WTC11 (cell line): Measurements from ENCODE around the gene LCORL. TPM values are rescaled to one million over a fixed set of nuclear protein-coding genes. Genes with fewer than 3 reads are reported as not detected.

ENCODE experiments used
- ATAC-seq: fragments of 200-7000 bp; cut with Tn5 transposase; 2 replicates; pipeline ENCODE4 v1.10.0; 2021; ENCODE audit warnings: mild to moderate bottlenecking, moderate library complexity
- CTCF ChIA-PET: fragments of 300-600 bp; sonication (Branson Sonifier 250); formaldehyde crosslinking; loops from one replicate; lab custom pipeline; 2021; ENCODE audit warnings: antibody characterized with exemption; lab: Charles Lee
- POLR2A ChIA-PET: fragments of 350-600 bp; sonication (Branson Sonifier 250); formaldehyde crosslinking; loops from one replicate; lab custom pipeline; 2021; ENCODE audit warnings: antibody characterized with exemption; lab: Charles Lee
- DNase-seq: peaks from one replicate; pipeline ENCODE4 v3.0.0; 2021; ENCODE audit warnings: low spot score
- H3K27ac Mint-ChIP-seq: 2 replicates; pipeline ENCODE4 v1.8.0; 2021; ENCODE audit warnings: mixed read lengths
- H3K27me3 Mint-ChIP-seq: 2 replicates; pipeline ENCODE4 v1.8.0; 2021; ENCODE audit warnings: low read depth, mild to moderate bottlenecking, moderate library complexity, mixed read lengths
- H3K36me3 Mint-ChIP-seq: 2 replicates; pipeline ENCODE4 v1.8.0; 2021; ENCODE audit warnings: mixed read lengths
- H3K4me1 Mint-ChIP-seq: 2 replicates; pipeline ENCODE4 v1.8.0; 2022; ENCODE audit warnings: mixed read lengths
- H3K4me3 Mint-ChIP-seq: 2 replicates; pipeline ENCODE4 v1.8.0; 2021; ENCODE audit warnings: mild to moderate bottlenecking, moderate library complexity, mixed read lengths
- H3K9me3 Mint-ChIP-seq: 2 replicates; pipeline ENCODE4 v1.8.0; 2021; ENCODE audit warnings: mixed read lengths
- CBFB ChIP-seq: sonication (generic); formaldehyde crosslinking; IDR thresholded peaks from 2 replicates; pipeline ENCODE4 v1.8.1; 2022; ENCODE audit warnings: mild to moderate bottlenecking, low read depth, missing genetic modification reagents
- ELF4 ChIP-seq: sonication (generic); formaldehyde crosslinking; IDR thresholded peaks from 2 replicates; pipeline ENCODE4 v1.8.1; 2022; ENCODE audit warnings: low read depth, mild to moderate bottlenecking, moderate library complexity, missing genetic modification reagents
- ESRRA ChIP-seq: sonication (generic); formaldehyde crosslinking; IDR thresholded peaks from 2 replicates; pipeline ENCODE4 v1.8.1; 2022; ENCODE audit warnings: mild to moderate bottlenecking, missing genetic modification reagents, borderline replicate concordance
- FOXJ3 ChIP-seq: sonication (generic); formaldehyde crosslinking; IDR thresholded peaks from 2 replicates; pipeline ENCODE4 v1.9.0; 2021; ENCODE audit warnings: missing genetic modification reagents, mild to moderate bottlenecking, borderline replicate concordance
- GTF2I ChIP-seq: fragments of 250-450 bp; sonication (Bioruptor Pico); conservative IDR thresholded peaks from 2 replicates; pipeline ENCODE4 v1.4.0; 2021; ENCODE audit warnings: mild to moderate bottlenecking
- IRF2 ChIP-seq: sonication (generic); formaldehyde crosslinking; IDR thresholded peaks from 2 replicates; pipeline ENCODE4 v1.8.0; 2022; ENCODE audit warnings: low read depth, missing genetic modification reagents, borderline replicate concordance
- NFATC4 ChIP-seq: fragments of 250-450 bp; sonication (Bioruptor Pico); IDR thresholded peaks from 2 replicates; pipeline ENCODE4 v1.9.0; 2021; ENCODE audit warnings: mild to moderate bottlenecking
- NFE2L1 ChIP-seq: sonication (generic); formaldehyde crosslinking; IDR thresholded peaks from 2 replicates; pipeline ENCODE4 v1.8.1; 2023; ENCODE audit warnings: missing genetic modification reagents
- NR2C2 ChIP-seq: sonication (generic); formaldehyde crosslinking; IDR thresholded peaks from 2 replicates; pipeline ENCODE4 v1.8.0; 2022; ENCODE audit warnings: mild to moderate bottlenecking, missing genetic modification reagents
- NR3C1 ChIP-seq: sonication (generic); formaldehyde crosslinking; conservative IDR thresholded peaks from 2 replicates; pipeline ENCODE4 v1.8.1; 2023; ENCODE audit warnings: low read depth, mild to moderate bottlenecking, missing genetic modification reagents
- RELA ChIP-seq: sonication (generic); formaldehyde crosslinking; IDR thresholded peaks from 2 replicates; pipeline ENCODE4 v1.8.1; 2022; ENCODE audit warnings: missing genetic modification reagents, mild to moderate bottlenecking, borderline replicate concordance
- RORB ChIP-seq: fragments of 250-450 bp; sonication (Bioruptor Pico); IDR thresholded peaks from 2 replicates; pipeline ENCODE4 v1.9.0; 2021; ENCODE audit warnings: mild to moderate bottlenecking
- ZBTB21 ChIP-seq: sonication (generic); formaldehyde crosslinking; IDR thresholded peaks from 2 replicates; pipeline ENCODE4 v1.8.1; 2023; ENCODE audit warnings: mild to moderate bottlenecking, missing genetic modification reagents, borderline replicate concordance
- ZNF232 ChIP-seq: sonication (generic); formaldehyde crosslinking; IDR thresholded peaks from 2 replicates; pipeline ENCODE4 v1.8.0; 2022; ENCODE audit warnings: mild to moderate bottlenecking, missing genetic modification reagents
- total RNA-seq: library from RNA; stranded (reverse); gene quantifications from 3 replicates; pipeline ENCODE4 v1.2.3, GENCODE V29; 2021
- TF ChIP-seq, protein P1 (sequence below): sonication (generic); formaldehyde crosslinking; IDR thresholded peaks from 2 replicates; pipeline ENCODE4 v1.8.1; 2023; ENCODE audit warnings: mild to moderate bottlenecking, missing genetic modification reagents
- TF ChIP-seq, protein P2 (sequence below): sonication (generic); formaldehyde crosslinking; IDR thresholded peaks from 2 replicates; pipeline ENCODE4 v1.8.1; 2023; ENCODE audit warnings: mild to moderate bottlenecking, moderate library complexity, missing genetic modification reagents
- TF ChIP-seq, protein P3 (sequence below): sonication (generic); formaldehyde crosslinking; IDR thresholded peaks from 2 replicates; pipeline ENCODE4 v1.8.1; 2022; ENCODE audit warnings: low read depth, missing genetic modification reagents, borderline replicate concordance
- TF ChIP-seq, protein P4 (sequence below): fragments of 250-450 bp; sonication (Bioruptor Pico); IDR thresholded peaks from 2 replicates; pipeline ENCODE4 v1.9.0; 2021; ENCODE audit warnings: mild to moderate bottlenecking
- TF ChIP-seq, protein P5 (sequence below): sonication (generic); formaldehyde crosslinking; IDR thresholded peaks from 2 replicates; pipeline ENCODE4 v1.8.1; 2022; ENCODE audit warnings: low read depth, mild to moderate bottlenecking, moderate library complexity, missing genetic modification reagents, borderline replicate concordance
- TF ChIP-seq, protein P6 (sequence below): sonication (generic); formaldehyde crosslinking; IDR thresholded peaks from 2 replicates; pipeline ENCODE4 v1.8.1; 2023; ENCODE audit warnings: mild to moderate bottlenecking, missing genetic modification reagents, moderate library complexity
- TF ChIP-seq, protein P7 (sequence below): fragments of 250-450 bp; sonication (Bioruptor Pico); IDR thresholded peaks from 2 replicates; pipeline ENCODE4 v1.8.0; 2021; ENCODE audit warnings: mild to moderate bottlenecking

Gene LCORL
- total RNA-seq, 1 experiment from 2014 or later: 19.9 TPM

DNA sequence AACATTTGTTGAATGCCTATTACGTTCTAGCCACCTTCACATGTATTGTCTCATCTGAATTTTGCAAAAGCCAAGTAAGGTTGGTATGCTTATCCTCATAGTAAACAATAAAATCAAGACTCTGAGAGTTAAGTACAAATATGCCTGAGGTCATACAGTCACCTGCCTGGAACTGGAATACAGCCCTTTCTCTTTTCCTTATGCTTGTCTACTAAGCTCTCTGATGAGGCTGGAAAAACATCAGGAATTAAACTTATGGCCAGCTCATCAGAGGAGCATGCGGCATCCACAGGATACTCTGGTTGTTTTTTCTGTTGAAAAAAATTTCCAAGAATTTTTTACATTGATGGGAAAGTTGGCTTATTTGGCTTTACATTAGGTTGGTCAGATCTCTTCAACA lies 175.3 kb downstream of the LCORL start (continued):
- TF ChIP-seq, protein P1, sequence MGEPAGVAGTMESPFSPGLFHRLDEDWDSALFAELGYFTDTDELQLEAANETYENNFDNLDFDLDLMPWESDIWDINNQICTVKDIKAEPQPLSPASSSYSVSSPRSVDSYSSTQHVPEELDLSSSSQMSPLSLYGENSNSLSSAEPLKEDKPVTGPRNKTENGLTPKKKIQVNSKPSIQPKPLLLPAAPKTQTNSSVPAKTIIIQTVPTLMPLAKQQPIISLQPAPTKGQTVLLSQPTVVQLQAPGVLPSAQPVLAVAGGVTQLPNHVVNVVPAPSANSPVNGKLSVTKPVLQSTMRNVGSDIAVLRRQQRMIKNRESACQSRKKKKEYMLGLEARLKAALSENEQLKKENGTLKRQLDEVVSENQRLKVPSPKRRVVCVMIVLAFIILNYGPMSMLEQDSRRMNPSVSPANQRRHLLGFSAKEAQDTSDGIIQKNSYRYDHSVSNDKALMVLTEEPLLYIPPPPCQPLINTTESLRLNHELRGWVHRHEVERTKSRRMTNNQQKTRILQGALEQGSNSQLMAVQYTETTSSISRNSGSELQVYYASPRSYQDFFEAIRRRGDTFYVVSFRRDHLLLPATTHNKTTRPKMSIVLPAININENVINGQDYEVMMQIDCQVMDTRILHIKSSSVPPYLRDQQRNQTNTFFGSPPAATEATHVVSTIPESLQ: no peak
- TF ChIP-seq RORB (no peak), ELF4 (CRISPR knock-in tag) (no peak), NFE2L1 (CRISPR knock-in tag) (no peak), FOXJ3 (CRISPR knock-in tag) (no peak), ESRRA (CRISPR knock-in tag) (no peak)

DNA sequence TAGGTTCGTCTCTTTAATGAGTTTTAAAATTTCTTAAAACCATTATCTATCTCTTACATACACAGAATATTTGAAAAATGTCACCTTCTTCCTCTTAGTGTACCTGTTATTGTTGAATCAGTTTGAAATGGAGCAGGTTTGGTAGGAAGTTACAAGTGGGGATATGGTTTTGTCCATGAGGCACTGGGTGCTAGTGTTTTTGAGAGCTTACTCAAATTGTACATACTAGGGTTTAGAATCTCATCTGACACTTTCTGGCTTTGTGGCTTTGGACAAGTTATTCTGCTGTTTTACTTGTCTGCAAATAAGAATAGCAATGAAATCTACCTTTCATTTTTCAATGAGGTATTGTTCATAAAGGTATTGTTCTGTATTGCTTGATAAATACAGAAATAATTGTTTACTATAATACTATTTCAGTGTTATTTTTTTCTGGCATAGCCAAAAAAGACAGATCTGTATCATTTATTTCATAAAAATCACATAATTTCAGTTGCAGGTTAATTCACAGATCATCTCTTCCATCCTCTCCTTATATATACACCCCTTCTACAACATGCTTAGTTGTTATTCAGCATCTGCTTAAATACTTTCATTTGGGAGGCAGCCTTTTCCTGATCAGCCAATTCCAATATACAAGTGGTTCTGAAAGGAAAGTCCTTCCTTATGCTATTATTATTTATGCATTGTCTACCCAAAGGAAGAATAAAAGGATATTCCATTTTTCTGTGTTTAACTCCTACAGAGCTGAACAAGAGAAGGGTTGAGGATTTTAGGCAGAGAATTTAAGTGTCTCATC lies 197.5 kb downstream of the LCORL start:
- Mint-ChIP-seq H3K27me3 (no peaks in the 10 kb centered on the region), H3K4me3 (no peak overlapping the region), H3K9me3 (peaks cover 4% of the 10 kb centered on the region; the same call in 1 of the 2 replicates), H3K4me1 (peaks cover 26% of the 10 kb centered on the region), H3K36me3 (peaks cover 53% of the 10 kb centered on the region), H3K27ac (no peak overlapping the region)
- DNase-seq (no peak), ATAC-seq (no peak)
- ChIA-PET POLR2A (no interaction called here), CTCF (no interaction called here)
- TF ChIP-seq NFATC4 (CRISPR knock-in tag) (no peak), CBFB (CRISPR knock-in tag) (no peak), ZBTB21 (no peak), NR3C1 (no peak), IRF2 (CRISPR knock-in tag) (no peak), NR2C2 (no peak), ZNF232 (CRISPR knock-in tag) (no peak), RELA (no peak), GTF2I (CRISPR knock-in tag) (no peak)
- TF ChIP-seq, protein P2, sequence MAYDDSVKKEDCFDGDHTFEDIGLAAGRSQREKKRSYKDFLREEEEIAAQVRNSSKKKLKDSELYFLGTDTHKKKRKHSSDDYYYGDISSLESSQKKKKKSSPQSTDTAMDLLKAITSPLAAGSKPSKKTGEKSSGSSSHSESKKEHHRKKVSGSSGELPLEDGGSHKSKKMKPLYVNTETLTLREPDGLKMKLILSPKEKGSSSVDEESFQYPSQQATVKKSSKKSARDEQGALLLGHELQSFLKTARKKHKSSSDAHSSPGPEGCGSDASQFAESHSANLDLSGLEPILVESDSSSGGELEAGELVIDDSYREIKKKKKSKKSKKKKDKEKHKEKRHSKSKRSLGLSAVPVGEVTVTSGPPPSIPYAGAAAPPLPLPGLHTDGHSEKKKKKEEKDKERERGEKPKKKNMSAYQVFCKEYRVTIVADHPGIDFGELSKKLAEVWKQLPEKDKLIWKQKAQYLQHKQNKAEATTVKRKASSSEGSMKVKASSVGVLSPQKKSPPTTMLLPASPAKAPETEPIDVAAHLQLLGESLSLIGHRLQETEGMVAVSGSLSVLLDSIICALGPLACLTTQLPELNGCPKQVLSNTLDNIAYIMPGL (CRISPR knock-in tag): no peak
- TF ChIP-seq, protein P3, sequence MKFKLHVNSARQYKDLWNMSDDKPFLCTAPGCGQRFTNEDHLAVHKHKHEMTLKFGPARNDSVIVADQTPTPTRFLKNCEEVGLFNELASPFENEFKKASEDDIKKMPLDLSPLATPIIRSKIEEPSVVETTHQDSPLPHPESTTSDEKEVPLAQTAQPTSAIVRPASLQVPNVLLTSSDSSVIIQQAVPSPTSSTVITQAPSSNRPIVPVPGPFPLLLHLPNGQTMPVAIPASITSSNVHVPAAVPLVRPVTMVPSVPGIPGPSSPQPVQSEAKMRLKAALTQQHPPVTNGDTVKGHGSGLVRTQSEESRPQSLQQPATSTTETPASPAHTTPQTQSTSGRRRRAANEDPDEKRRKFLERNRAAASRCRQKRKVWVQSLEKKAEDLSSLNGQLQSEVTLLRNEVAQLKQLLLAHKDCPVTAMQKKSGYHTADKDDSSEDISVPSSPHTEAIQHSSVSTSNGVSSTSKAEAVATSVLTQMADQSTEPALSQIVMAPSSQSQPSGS (CRISPR knock-in tag): no peak
- TF ChIP-seq, protein P4, sequence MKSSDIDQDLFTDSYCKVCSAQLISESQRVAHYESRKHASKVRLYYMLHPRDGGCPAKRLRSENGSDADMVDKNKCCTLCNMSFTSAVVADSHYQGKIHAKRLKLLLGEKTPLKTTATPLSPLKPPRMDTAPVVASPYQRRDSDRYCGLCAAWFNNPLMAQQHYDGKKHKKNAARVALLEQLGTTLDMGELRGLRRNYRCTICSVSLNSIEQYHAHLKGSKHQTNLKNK: no peak
- TF ChIP-seq, protein P5, sequence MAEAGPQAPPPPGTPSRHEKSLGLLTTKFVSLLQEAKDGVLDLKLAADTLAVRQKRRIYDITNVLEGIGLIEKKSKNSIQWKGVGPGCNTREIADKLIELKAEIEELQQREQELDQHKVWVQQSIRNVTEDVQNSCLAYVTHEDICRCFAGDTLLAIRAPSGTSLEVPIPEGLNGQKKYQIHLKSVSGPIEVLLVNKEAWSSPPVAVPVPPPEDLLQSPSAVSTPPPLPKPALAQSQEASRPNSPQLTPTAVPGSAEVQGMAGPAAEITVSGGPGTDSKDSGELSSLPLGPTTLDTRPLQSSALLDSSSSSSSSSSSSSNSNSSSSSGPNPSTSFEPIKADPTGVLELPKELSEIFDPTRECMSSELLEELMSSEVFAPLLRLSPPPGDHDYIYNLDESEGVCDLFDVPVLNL (CRISPR knock-in tag): no peak
- TF ChIP-seq, protein P6, sequence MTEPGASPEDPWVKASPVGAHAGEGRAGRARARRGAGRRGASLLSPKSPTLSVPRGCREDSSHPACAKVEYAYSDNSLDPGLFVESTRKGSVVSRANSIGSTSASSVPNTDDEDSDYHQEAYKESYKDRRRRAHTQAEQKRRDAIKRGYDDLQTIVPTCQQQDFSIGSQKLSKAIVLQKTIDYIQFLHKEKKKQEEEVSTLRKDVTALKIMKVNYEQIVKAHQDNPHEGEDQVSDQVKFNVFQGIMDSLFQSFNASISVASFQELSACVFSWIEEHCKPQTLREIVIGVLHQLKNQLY (CRISPR knock-in tag): no peak
- TF ChIP-seq, protein P7, sequence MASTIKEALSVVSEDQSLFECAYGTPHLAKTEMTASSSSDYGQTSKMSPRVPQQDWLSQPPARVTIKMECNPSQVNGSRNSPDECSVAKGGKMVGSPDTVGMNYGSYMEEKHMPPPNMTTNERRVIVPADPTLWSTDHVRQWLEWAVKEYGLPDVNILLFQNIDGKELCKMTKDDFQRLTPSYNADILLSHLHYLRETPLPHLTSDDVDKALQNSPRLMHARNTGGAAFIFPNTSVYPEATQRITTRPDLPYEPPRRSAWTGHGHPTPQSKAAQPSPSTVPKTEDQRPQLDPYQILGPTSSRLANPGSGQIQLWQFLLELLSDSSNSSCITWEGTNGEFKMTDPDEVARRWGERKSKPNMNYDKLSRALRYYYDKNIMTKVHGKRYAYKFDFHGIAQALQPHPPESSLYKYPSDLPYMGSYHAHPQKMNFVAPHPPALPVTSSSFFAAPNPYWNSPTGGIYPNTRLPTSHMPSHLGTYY (CRISPR knock-in tag): no peak
